Measurements from ENCODE around the gene MYT1. TPM values are rescaled to one million over a fixed set of nuclear protein-coding genes. Genes with fewer than 3 reads are reported as not detected.

MYT1 gene
- total RNA-seq, 2 experiments from 2014 or later: 0.12 to 0.14 TPM

- POLR2A ChIA-PET: no interaction called here
- intact Hi-C loops (cut with DNase I, micrococcal nuclease): no loop called here
Observed at GRCh38 chr20:64244870-64245603, 80.8 kb downstream of the MYT1 start.

GRCh38 chr20:64245746-64246595 lies 81.7 kb downstream of the MYT1 start:
- Mint-ChIP-seq H3K27me3 (peaks cover 8% of the 10 kb centered on the region), H3K9me3 (ENCODE audit: low read depth) (no peaks in the 10 kb centered on the region), H3K4me3 (no peak overlapping the region), H3K36me3 (ENCODE audit: low read depth) (no peaks in the 10 kb centered on the region), H3K27ac (no peak overlapping the region), H3K4me1 (no peaks in the 10 kb centered on the region)
- ChIA-PET CTCF (no interaction called here), POLR2A (no interaction called here)
- DNase-seq (no peak), ATAC-seq (no peak)
- intact Hi-C loops (cut with DNase I, micrococcal nuclease): no loop called here

More at GRCh38 chr20:64244870-64245603, 80.8 kb downstream of the MYT1 start:
- H3K27me3 Mint-ChIP-seq: peaks cover 8% of the 10 kb centered on the region
- CTCF ChIA-PET: no interaction called here
- no peak overlapping the region for H3K27ac Mint-ChIP-seq
- ATAC-seq: no peak
- no peaks in the 10 kb centered on the region for H3K9me3 Mint-ChIP-seq (ENCODE audit: low read depth)
- H3K4me1 Mint-ChIP-seq: no peaks in the 10 kb centered on the region
- no peak for DNase-seq
- no peaks in the 10 kb centered on the region for H3K36me3 Mint-ChIP-seq (ENCODE audit: low read depth)
- H3K4me3 Mint-ChIP-seq: no peak overlapping the region

- H3K27ac Mint-ChIP-seq: no peak overlapping the region
- DNase-seq (no peak), ATAC-seq (no peak)
- H3K4me3 Mint-ChIP-seq: no peak overlapping the region
- H3K27me3 Mint-ChIP-seq: peaks cover 9% of the 10 kb centered on the region
- H3K9me3 Mint-ChIP-seq (ENCODE audit: low read depth): no peaks in the 10 kb centered on the region
- no peaks in the 10 kb centered on the region for H3K4me1 Mint-ChIP-seq
- ChIA-PET CTCF (no interaction called here), POLR2A (no interaction called here)
- no peaks in the 10 kb centered on the region for H3K36me3 Mint-ChIP-seq (ENCODE audit: low read depth)
- intact Hi-C loops (cut with DNase I, micrococcal nuclease): no loop called here
Observed at GRCh38 chr20:64246616-64247306, 82.5 kb downstream of the MYT1 start.

GRCh38 chr20:64247307-64247618 lies 83.0 kb downstream of the MYT1 start:
- H3K4me1 Mint-ChIP-seq: no peaks in the 10 kb centered on the region
- no peaks in the 10 kb centered on the region for H3K36me3 Mint-ChIP-seq (ENCODE audit: low read depth)
- no peak overlapping the region for H3K4me3 Mint-ChIP-seq
- no peak overlapping the region for H3K27ac Mint-ChIP-seq
- peaks cover 11% of the 10 kb centered on the region for H3K27me3 Mint-ChIP-seq
- ChIA-PET POLR2A (no interaction called here), CTCF (no interaction called here)
- no peak for ATAC-seq
- H3K9me3 Mint-ChIP-seq (ENCODE audit: low read depth): no peaks in the 10 kb centered on the region
- intact Hi-C loops (cut with DNase I, micrococcal nuclease): no loop called here
- no peak for DNase-seq

- Mint-ChIP-seq H3K9me3 (ENCODE audit: low read depth) (no peaks in the 10 kb centered on the region), H3K27me3 (peaks cover 13% of the 10 kb centered on the region), H3K4me1 (no peaks in the 10 kb centered on the region), H3K4me3 (no peak overlapping the region), H3K27ac (no peak overlapping the region), H3K36me3 (ENCODE audit: low read depth) (no peaks in the 10 kb centered on the region)
- DNase-seq (no peak), ATAC-seq (no peak)
- intact Hi-C loops (cut with DNase I, micrococcal nuclease): no loop called here
- ChIA-PET CTCF (no interaction called here), POLR2A (no interaction called here)
Observed at GRCh38 chr20:64247970-64248841, 84.0 kb downstream of the MYT1 start.

- ChIA-PET POLR2A (no interaction called here), CTCF (no interaction called here)
- Mint-ChIP-seq H3K4me1 (peaks cover 5% of the 10 kb centered on the region), H3K36me3 (ENCODE audit: low read depth) (no peaks in the 10 kb centered on the region), H3K27me3 (peaks cover 9% of the 10 kb centered on the region), H3K4me3 (no peak overlapping the region), H3K9me3 (ENCODE audit: low read depth) (no peaks in the 10 kb centered on the region), H3K27ac (no peak overlapping the region)
- intact Hi-C loops (cut with DNase I, micrococcal nuclease): no loop called here
- DNase-seq (no peak), ATAC-seq (no peak)
Observed at GRCh38 chr20:64250027-64250426, 85.8 kb downstream of the MYT1 start.

- Mint-ChIP-seq H3K36me3 (ENCODE audit: low read depth) (peaks cover 2% of the 10 kb centered on the region), H3K4me1 (peaks cover 22% of the 10 kb centered on the region), H3K27ac (no peak overlapping the region), H3K9me3 (ENCODE audit: low read depth) (no peaks in the 10 kb centered on the region), H3K4me3 (no peak overlapping the region), H3K27me3 (peaks cover 6% of the 10 kb centered on the region)
- no peak for ATAC-seq
- intact Hi-C loops (cut with DNase I, micrococcal nuclease): no loop called here
- no peak for DNase-seq
- ChIA-PET POLR2A (no interaction called here), CTCF (interaction anchor here (1.2 kb wide), 1 partner anchor 33 kb away, joined by 6 read pairs; no protein-coding TSS in a partner anchor)
Observed at GRCh38 chr20:64253000-64253383, 88.7 kb downstream of the MYT1 start.

- H3K36me3 Mint-ChIP-seq (ENCODE audit: low read depth): peaks cover 2% of the 10 kb centered on the region
- ChIA-PET CTCF (interaction anchor here (1.2 kb wide), 1 partner anchor 33 kb away, joined by 6 read pairs; no protein-coding TSS in a partner anchor), POLR2A (no interaction called here)
- no peak overlapping the region for H3K27ac Mint-ChIP-seq
- no peaks in the 10 kb centered on the region for H3K9me3 Mint-ChIP-seq (ENCODE audit: low read depth)
- H3K27me3 Mint-ChIP-seq: peaks cover 6% of the 10 kb centered on the region
- ATAC-seq: no peak
- no peak overlapping the region for H3K4me3 Mint-ChIP-seq
- DNase-seq: no peak
- intact Hi-C loops (cut with DNase I, micrococcal nuclease): no loop called here
- H3K4me1 Mint-ChIP-seq: peaks cover 26% of the 10 kb centered on the region
Observed at GRCh38 chr20:64253443-64253842, 89.2 kb downstream of the MYT1 start.

- H3K4me1 Mint-ChIP-seq: peaks cover 33% of the 10 kb centered on the region
- H3K4me3 Mint-ChIP-seq: peak overlapping the region; percentile 85
- DNase-seq: no peak
- ATAC-seq: no peak
- peaks cover 2% of the 10 kb centered on the region for H3K36me3 Mint-ChIP-seq (ENCODE audit: low read depth)
- H3K27me3 Mint-ChIP-seq: peaks cover 6% of the 10 kb centered on the region
- POLR2A ChIA-PET: no interaction called here
- H3K27ac Mint-ChIP-seq: peak overlapping the region; percentile 84
- intact Hi-C loops (cut with DNase I, micrococcal nuclease): loop anchor here in 1 of 2 experiments (2.0 kb wide), 1 partner anchor 733 kb away; the partner anchor contains the start of gene PPDPF
- CTCF ChIA-PET: no interaction called here
- no peaks in the 10 kb centered on the region for H3K9me3 Mint-ChIP-seq (ENCODE audit: low read depth)
Observed at GRCh38 chr20:64254156-64254555, 89.9 kb downstream of the MYT1 start.

GRCh38 chr20:64254571-64255360 lies 90.5 kb downstream of the MYT1 start:
- peak overlapping the region; percentile 85 for H3K4me3 Mint-ChIP-seq
- intact Hi-C loops (cut with DNase I, micrococcal nuclease): loop anchor here in 1 of 2 experiments (2.0 to 5.0 kb wide), 4 partner anchors 152 to 734 kb away; partner anchors contain the start of genes LKAAEAR1, OPRL1, PPDPF and PRPF6
- H3K36me3 Mint-ChIP-seq (ENCODE audit: low read depth): peaks cover 2% of the 10 kb centered on the region

More at GRCh38 chr20:64254571-64255360, 90.5 kb downstream of the MYT1 start:
- Mint-ChIP-seq H3K27ac (peak overlapping the region; percentile 84), H3K4me1 (peaks cover 38% of the 10 kb centered on the region), H3K27me3 (peaks cover 6% of the 10 kb centered on the region), H3K9me3 (ENCODE audit: low read depth) (no peaks in the 10 kb centered on the region)
- ChIA-PET POLR2A (no interaction called here), CTCF (no interaction called here)
- DNase-seq (no peak), ATAC-seq (no peak)

Data from activated CD4-positive, alpha-beta T cell treated with anti-CD3 and anti-CD28 coated beads for 36 hours (primary cell).